HG02852 (cell line): ENCODE measurements around the gene ZFAND3.
"Not testable (repeated sequence)": the region's sequence is repeated elsewhere in the genome, so short reads cannot be mapped to it uniquely, and the experiment has no call there.

ENCODE experiments used
- ATAC-seq: cut with Tn5 transposase; IDR thresholded peaks from one replicate; pipeline ENCODE4 v1.9.1; 2021; ENCODE audit warnings: mild to moderate bottlenecking, moderate library complexity; ENCODE audit not compliant: unreplicated experiment

ZFAND3 gene

GRCh38 chr6:37889486-37889885 is 70.0 kb downstream of the ZFAND3 start:
- no peak for ATAC-seq

GRCh38 chr6:37891072-37891471 is 71.5 kb downstream of the ZFAND3 start:
- no peak for ATAC-seq

- no peak for ATAC-seq
These were observed 73.7 kb downstream of the ZFAND3 start for GRCh38 chr6:37893257-37893656.

GRCh38 chr6:37893734-37894133 is 74.2 kb downstream of the ZFAND3 start:
- not testable (repeated sequence) for ATAC-seq

- ATAC-seq = no peak
These were observed 75.1 kb downstream of the ZFAND3 start for GRCh38 chr6:37894585-37894984.

- ATAC-seq = no peak
These were observed 77.8 kb downstream of the ZFAND3 start for GRCh38 chr6:37897321-37897720.

- ATAC-seq = no peak
These were observed 78.4 kb downstream of the ZFAND3 start for GRCh38 chr6:37897818-37898515.

GRCh38 chr6:37903351-37904340 is 84.1 kb downstream of the ZFAND3 start:
- no peak for ATAC-seq

- no peak for ATAC-seq
These were observed 85.1 kb downstream of the ZFAND3 start for GRCh38 chr6:37904590-37904989.

- no peak for ATAC-seq
These were observed 86.6 kb downstream of the ZFAND3 start for GRCh38 chr6:37906121-37906520.

GRCh38 chr6:37910998-37911397 is 91.5 kb downstream of the ZFAND3 start:
- no peak for ATAC-seq

- ATAC-seq = no peak
These were observed 93.7 kb downstream of the ZFAND3 start for GRCh38 chr6:37913210-37913609.

- no peak for ATAC-seq
These were observed 95.9 kb downstream of the ZFAND3 start for GRCh38 chr6:37915463-37915862.

- ATAC-seq = no peak
These were observed 96.6 kb downstream of the ZFAND3 start for GRCh38 chr6:37916149-37916548.

- ATAC-seq = no peak
These were observed 97.1 kb downstream of the ZFAND3 start for GRCh38 chr6:37916675-37917074.

- no peak for ATAC-seq
These were observed 98.0 kb downstream of the ZFAND3 start for GRCh38 chr6:37917566-37917965.

GRCh38 chr6:37919417-37920157 is 100.1 kb downstream of the ZFAND3 start:
- no peak for ATAC-seq

- no peak for ATAC-seq
These were observed 101.1 kb downstream of the ZFAND3 start for GRCh38 chr6:37920667-37921066.

GRCh38 chr6:37922563-37922962 is 103.0 kb downstream of the ZFAND3 start:
- no peak for ATAC-seq

GRCh38 chr6:37923514-37923913 is 104.0 kb downstream of the ZFAND3 start:
- no peak for ATAC-seq

- no peak for ATAC-seq
These were observed 107.1 kb downstream of the ZFAND3 start for GRCh38 chr6:37926661-37927060.
